ENCODE data around the gene LRRC46. TPM values are rescaled to one million over a fixed set of nuclear protein-coding genes. Genes with fewer than 3 reads are reported as not detected.

Gene LRRC46
- total and polyA plus RNA-seq, 10 of the 15 experiments (the other 5 are each of a cell fraction or from before 2014, with no cell fraction given) = 0.15 to 1.8 (median 0.38) TPM; not detected in 1

GRCh38 chr17:47882695-47883588 lies 51.5 kb downstream of the LRRC46 start:
- DNase-seq (ENCODE audit: low read depth, low spot score) (no peak), FAIRE-seq (no peak), ATAC-seq (no peak)
- Histone ChIP-seq H3K9ac (ENCODE audit: control insufficient read depth, insufficient read depth, low read length) (no peak overlapping the region), H2AFZ (ENCODE audit: control insufficient read depth, low read depth, low read length) (no peak overlapping the region), H4K20me1 (ENCODE audit: control insufficient read depth, insufficient read depth) (no peaks in the 10 kb centered on the region), H3K27me3 (replicated peaks in 1 of 2; ENCODE audit: control insufficient read depth in 2 of 2, insufficient read depth in 2 of 2, low read length in 1 of 2) (peaks cover 3 to 4% of the 10 kb centered on the region in 2 experiments; a peak in 3 of 4 replicates), H3K4me1 (ENCODE audit: control insufficient read depth, insufficient read depth, low read length) (no peaks in the 10 kb centered on the region), H3K4me2 (ENCODE audit: control insufficient read depth, insufficient read depth) (no peak overlapping the region), H3K4me3 (no peak overlapping the region), H3K9me3 (replicated peaks; ENCODE audit: control insufficient read depth, insufficient read depth, low read length) (no peaks in the 10 kb centered on the region), H3K36me3 (ENCODE audit: control insufficient read depth in 2 of 2, insufficient read depth in 2 of 2, low read length in 1 of 2) (no peaks in the 10 kb centered on the region), H3K79me2 (ENCODE audit: control insufficient read depth, insufficient read depth, low read length) (no peaks in the 10 kb centered on the region), H3K27ac (ENCODE audit: control insufficient read depth, insufficient read depth) (no peak overlapping the region)
- ChIA-PET RAD21 (ENCODE audit: unreplicated experiment) (no interaction called here), CTCF (interaction anchor here (1.2 to 14.9 kb wide), 3 partner anchors 9 to 64 kb away, joined by 3 to 502 read pairs (median 5); partner anchors contain the start of genes SCRN2 and SP6), POLR2A (interaction anchor here (0.5 to 0.6 kb wide), 2 partner anchors 9 to 202 kb away, joined by 3 to 4 read pairs; no protein-coding TSS in a partner anchor), SMC1A (ENCODE audit: uncharacterized antibody, unreplicated experiment) (interaction anchor here (14.5 kb wide), 1 partner anchor 36 kb away, joined by 231 read pairs; the partner anchor contains the start of genes SCRN2 and SP6)
- intact Hi-C loops (cut with micrococcal nuclease; ENCODE audit: unreplicated experiment) = no loop called here
- in situ Hi-C loops (cut with MboI) = no loop called here
- TF ChIP-seq SKIL (IDR thresholded peaks at IDR 0.05; ENCODE audit: low read depth, poor library complexity, severe bottlenecking) = no peak
- TF ChIP-seq CBFB (IDR thresholded peaks at IDR 0.05; ENCODE audit: low read depth) = no peak
- no peak for TF ChIP-seq REST (IDR thresholded peaks at IDR 0.05; ENCODE audit: low read depth, low read length)
- no peak for TF ChIP-seq ZNF622 (IDR thresholded peaks at IDR 0.05)
- TF ChIP-seq SMC3 (IDR thresholded peaks at IDR 0.05; ENCODE audit: borderline replicate concordance, low read length) = no peak
- no TSS peak for BruUV-seq (replicated peaks)
- WGBS (ENCODE audit: insufficient coverage, insufficient replicate concordance, low lambda C conversion rate, missing lambda C conversion rate) = 44% methylated on average over 9 of the region's 9 CpGs
